Fibroblast of skin of left quadriceps (primary cell): ENCODE measurements around the gene DBN1.
"Not testable (repeated sequence)": the region's sequence is repeated elsewhere in the genome, so short reads cannot be mapped to it uniquely, and the experiment has no call there.

Source experiments
- DNase-seq, 2 experiments: peaks; one replicate each; pipeline ENCODE4 v3.0.0-alpha.2; 2013; ENCODE audit warnings: low read depth in 2 of 2

The DBN1 gene

DNA sequence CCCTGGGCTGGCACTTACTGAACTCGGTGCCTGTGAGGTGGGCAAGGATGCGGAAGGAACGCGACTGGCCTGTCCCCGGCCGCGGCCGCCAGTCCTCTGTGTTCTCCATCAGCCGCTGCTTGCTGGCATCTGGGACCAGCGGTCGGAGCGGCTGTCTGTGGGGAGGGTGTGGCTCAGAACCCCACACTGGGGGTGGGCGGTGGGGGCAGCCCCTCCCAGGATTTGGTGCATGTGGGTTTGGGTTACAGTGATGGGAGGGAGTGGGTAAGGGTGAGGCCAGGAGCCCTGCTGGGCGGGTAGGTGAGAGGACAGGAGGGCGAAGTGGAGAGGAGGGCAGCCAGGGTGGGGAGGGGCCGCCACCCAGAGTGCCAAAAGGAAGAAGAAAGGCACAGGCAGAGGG, 17.6 kb upstream of the DBN1 start:
- DNase-seq = no peak

DNA sequence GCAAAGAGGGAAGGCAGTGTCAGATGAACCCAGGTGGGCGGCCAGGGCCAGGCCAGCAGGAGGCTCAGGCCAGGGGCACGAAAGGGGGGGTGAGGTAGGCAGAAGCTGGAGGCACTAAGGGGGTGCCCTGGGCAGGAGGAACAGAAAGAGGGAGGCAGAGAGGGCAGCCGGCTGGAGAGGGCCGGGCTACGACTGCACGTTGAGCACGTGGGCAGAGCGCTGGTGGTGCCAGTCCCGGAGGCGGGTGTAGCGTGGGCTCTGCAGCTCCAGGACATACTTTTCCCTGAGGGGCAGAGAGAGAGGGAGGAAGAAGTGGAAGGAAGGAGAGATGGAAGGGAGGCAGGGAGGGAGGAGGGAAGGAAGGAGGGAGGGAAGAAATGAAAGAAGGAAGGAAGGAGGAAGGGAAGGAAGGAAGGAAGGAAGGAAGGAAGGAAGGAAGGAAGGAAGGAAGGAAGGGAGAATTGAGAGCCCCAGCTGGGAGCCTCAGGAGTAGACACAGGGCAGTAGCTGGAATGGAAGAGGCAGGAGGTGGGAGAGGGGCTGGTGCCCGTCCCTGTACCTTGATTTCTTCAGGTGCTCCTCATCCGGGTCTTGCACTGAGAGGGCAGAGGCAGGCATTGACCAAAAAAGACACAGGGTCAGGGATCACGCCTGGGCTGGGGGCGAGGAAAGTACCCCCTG, 17.0 kb upstream of the DBN1 start:
- no peak for DNase-seq

DNA sequence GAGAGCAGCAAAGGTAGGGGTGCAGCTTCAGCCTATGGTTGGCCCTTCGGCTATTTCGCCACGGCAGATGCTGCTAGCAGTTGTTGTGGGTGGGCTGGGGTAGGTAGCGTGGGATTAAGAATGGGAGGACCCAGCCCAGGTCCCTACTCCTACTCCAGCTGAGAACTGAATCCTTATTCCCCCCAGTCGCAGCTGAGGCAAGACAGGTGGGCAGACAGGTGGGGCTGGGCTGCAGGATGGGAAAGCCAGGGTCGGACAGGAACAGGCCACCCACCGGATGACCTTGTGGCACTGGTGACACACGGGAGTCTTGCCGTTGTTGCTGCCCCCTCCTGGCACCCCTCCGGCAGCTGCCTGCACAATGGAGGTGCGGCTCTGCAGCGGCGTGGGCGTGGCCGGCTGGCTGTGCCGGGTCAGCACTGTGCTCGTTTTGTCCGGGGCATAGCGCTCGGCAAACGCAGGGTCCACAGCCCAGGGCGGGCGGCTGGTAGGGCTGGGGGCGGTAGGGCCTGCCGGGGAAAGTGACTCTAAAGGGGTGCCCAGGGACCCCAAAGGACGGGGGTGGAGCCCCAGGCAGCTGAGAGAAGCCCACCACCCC, 15.8 kb upstream of the DBN1 start:
- no peak for DNase-seq

DNA sequence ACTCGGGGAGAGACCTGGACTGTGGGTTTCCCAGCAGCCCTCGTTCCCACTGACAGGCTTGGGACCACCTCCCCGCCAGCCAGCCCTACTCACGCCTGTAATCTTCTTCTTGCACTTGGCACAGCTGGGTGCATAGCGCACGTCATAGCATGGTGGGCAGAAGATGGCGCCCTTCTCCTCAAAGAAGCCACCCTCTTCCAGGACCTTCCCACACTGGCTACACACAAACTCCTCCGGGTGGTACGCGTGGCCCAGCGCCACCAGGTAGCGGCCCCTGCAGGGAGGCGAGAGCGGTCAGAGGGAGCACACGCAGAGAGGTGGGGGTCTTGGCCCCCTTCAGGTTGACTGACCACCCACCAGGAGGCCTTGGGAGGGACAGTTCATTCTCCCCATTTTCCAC, 14.5 kb upstream of the DBN1 start:
- no peak for DNase-seq

DNA sequence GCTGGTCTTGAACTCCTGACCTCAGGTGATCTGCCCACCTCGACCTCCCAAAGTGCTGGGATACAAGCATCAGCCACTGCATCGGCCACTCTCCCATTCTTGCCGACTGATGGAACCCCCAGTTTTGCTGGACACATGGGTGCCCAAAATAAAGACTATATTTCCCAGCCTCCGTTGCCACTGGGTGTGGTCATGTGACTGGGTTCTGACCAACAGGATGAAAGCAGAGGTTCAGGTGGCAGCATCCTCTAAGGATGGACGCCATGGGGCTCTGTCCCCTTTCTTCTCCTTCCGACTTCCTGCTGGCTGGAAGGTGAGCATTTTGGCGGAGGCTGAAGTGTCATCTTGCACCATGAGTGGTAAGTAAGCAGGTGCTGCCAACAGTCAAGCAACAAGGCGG, 13.7 kb upstream of the DBN1 start:
- DNase-seq = no peak

DNA sequence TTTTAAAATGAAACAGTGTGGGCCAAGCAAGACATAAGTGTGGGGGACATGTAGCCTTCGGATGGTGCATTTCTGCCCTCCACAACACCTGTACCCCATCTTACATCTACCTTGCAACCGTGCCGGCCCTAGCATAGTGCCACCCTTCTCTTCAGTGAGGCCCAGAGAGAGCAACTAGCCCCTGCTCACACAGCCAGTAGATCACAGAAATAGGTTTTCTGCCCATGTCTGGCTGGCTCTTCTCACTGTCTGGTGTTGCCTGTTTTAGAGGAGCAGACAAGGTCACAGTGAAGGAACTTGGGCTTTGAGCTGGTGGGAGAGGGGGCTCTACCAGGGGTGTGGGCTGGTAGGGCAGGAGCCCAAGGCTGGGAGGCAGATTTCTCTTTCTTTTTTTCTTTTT, 12.8 kb upstream of the DBN1 start:
- no peak for DNase-seq

GRCh38 chr5:177485753-177486152, 12.3 kb upstream of the DBN1 start:
- DNase-seq = not testable (repeated sequence)

GRCh38 chr5:177484902-177485549, 11.6 kb upstream of the DBN1 start:
- no peak for DNase-seq

DNA sequence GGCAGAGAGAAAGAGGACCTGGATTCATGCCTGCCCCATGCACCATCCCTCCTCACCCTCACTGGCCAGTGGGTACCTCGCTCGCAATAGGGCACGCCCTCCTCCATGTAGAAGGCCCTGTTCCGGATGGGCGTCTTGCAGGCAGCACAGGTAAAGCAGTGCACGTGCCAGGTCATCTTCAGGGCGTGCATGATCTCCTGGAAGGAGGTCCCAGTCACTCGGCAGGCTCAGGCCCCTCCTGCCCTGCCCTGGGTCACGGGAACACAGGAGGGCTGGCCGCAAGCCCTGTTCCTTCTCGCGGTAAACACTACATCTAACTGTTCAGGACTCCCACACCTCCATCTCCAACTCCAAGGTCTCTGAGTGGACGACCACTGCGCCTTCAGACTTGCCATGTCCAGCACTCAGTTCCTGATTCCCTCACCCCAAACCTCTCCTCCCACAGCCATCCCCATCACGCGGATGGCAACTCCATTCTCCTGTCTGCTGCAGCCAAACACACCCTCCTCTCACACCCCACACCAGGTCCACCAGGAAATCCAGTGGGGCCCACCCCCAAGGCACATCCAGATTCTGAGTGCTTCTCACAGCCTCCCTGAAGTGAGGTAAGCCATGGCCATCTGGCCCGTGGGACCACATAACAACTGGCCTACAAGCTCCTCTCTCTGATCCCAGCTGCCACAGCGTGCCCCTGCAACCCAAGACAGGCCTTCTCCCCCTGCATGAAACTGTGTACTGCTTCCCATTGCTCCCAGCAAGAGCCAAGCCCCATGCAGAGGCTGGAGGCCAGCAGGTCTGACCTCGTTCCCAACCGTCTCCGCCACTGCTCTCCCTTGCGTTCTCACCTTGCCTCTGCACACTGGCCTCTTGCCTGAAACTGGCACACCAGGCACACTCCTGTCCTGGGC, 10.8 kb upstream of the DBN1 start:
- no peak for DNase-seq

- no peak for DNase-seq
Observed at GRCh38 chr5:177483042-177483441, 9.6 kb upstream of the DBN1 start.

- DNase-seq = no peak
Observed at GRCh38 chr5:177482359-177482795, 8.9 kb upstream of the DBN1 start.

DNA sequence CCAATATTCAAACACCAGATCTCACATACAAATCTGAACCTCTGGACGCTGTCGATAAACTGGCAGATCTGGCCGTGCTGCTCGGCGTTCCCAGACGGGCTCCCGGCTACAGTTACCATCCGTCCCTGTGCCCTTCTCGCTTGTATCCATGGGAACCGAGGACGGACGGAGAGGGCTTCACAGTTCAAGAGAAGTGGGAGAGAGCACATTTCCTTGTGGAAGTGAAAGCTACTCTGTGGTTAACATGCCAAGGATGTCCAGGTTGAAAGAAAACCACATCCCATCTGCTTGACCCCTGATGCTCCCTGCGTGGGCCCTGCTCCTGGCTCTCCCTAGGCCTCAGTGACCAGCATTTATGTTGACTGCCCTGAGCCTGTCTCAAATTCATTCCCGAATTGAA, 6.3 kb upstream of the DBN1 start:
- no peak for DNase-seq

DNA sequence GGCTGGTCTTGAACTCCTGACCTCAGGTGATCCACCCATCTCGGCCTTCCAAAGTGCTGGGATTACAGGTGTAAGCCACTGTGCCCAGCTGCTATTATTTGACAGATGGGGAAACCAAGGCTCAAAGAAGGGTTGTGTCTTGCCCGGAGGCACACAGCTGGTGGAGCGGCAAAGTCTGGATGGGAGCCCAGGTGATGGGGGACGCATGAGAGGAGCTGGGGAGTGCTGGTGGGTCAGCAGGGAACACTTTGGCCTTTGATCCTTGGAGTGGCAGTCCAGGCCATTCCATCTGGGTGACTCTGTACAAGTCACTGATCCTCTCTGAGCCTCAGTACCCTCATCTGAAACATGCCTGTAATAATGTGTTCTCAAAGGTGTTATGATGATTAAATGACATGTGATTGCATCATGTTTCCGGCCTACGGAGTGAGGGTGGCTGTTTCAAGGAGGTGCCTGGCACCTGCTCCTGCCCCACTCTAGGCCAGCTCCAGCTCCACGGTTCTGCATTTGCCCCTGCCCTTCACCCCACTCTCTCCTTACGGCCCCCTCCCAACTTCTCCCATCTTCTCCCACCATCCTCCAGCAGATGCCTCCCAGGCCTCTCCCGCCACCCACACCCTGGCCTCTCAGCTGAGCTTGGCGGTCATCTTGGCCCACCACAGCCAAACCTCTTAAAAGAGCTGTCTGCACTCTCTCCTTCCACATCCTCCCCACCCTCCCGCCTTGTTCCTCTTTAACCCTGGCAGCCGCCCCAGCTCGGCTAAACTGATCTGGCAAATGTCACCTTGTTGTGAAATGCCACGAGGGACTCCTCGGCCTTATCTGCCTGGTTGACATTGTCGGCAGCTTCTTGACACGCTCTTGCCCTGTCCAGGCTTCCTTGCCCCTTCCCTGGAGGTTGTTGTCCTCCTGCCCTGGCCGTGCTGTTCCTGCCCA, 5.5 kb upstream of the DBN1 start:
- DNase-seq = no peak

- DNase-seq = no peak
Observed at GRCh38 chr5:177477701-177478477, 4.5 kb upstream of the DBN1 start.

DNA sequence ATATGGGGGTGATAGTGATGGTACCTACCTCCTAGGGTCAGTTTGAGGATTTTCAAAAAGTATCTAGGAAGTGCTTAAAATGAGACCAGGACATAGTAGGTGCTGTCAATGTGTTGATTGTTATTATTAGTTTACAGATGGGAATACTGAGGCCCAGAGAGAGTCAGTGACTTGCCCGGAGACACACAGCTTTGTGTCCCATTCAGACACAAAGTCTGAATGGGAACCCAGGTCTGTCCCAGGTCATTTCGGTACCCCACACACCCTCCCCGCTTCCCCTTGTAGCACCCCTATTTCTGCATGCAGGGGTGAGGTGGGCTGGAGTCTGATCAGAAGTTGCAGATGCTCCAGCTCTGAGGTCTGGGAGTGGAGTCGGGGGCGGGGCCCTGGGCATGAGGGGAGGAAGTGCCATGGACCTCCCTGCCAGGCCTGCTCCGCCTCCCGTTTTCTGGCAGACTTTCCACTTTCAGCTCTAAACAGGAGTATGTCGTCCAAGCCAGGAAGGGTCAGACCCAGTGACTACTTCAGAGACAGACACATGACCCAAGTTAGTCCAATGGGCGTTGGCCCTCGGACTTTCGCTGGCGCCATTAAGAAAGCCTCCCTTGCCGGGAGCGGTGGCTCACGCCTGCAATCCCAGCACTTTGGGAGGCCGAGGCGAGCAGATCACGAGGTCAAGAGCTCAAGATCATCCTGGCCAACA, 3.2 kb upstream of the DBN1 start:
- DNase-seq = no peak

DNA sequence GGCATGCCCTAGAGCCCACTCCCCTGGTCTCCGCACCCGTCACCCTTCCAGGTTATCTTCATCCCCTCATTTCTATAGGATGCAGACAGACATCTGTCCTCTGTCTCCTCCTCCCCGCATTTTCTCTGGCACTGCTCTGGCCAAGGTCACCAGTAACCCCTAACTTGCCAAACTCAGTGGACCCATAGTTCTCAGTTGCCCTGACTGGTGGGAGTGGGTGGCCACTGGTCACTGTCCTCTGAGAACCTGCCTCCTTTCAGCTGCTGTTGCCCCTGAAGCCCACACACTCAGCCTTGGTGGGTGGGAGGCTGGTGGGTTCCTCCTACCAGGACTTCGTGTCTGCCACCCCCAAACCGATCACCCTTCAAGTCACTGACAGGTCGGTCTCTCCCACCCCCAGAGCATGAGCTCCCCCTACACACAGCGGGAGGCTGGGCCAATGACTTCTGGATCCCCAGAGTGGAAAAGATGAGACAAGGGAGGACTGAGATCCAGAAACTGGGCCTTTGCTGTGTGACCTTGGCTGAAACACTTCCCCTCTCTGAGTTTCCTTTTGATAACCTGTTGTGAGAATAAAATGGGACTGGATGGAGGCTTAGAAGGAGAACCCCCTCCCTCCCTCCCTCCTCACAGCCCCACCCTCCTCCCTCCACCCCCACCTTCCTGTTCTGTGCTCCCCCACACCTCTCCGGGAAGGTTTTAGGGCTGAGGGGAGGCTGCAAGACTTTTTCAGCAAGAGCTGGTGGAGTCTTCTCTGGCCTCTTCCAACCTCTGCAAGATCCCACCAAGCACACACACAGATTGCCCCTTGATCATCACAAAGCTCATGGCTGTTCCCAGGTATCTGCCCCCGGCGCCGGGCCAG, 2.4 kb upstream of the DBN1 start:
- no peak for DNase-seq

- no peak for DNase-seq
Observed at GRCh38 chr5:177474846-177475562, 1.6 kb upstream of the DBN1 start.

DNA sequence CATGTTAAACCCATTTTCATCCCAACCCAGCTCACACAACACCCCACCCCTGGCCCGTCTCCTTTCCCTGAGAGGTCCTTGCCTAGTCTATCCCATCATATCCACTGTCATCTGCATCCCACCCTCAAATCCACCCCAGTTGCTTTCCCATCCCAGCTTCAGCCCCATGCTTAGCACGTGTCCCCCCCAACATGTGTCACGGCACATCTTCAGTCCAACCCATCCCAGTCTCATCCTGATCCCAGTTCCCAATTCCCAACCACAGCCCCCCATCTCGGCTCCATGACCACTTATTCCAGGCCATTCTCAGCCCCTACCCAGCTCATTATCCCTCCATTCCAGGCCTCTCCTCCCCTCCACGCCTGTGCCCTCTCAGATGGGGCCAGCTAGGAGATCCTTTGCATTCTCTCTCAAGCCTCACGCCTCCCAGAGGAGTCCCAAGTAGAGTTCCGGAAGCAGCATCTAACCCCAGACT, 605 bp upstream of the DBN1 start:
- DNase-seq = no peak
